ENCODE results near the gene CRISP3.

DNA sequence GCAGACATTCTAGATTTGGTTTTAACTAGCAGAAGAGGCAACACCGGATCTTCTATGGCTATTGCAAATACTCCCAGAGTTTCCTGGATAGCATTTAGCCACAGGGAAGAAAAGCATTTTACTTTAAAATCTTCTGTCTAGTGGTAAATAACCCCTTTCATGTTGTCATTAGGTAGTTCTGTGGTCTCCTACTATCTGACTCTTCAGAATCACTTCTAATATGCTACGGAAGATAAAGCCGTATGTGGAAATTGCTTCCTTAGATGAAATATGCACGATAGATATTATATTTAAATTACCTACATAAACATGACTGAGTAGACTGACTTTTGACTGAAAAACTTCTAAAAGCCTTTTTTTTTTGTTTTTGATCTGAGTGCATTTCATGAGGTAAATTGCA is 759 bp downstream of the CRISP3 start:
- TF ChIP-seq, protein P1, sequence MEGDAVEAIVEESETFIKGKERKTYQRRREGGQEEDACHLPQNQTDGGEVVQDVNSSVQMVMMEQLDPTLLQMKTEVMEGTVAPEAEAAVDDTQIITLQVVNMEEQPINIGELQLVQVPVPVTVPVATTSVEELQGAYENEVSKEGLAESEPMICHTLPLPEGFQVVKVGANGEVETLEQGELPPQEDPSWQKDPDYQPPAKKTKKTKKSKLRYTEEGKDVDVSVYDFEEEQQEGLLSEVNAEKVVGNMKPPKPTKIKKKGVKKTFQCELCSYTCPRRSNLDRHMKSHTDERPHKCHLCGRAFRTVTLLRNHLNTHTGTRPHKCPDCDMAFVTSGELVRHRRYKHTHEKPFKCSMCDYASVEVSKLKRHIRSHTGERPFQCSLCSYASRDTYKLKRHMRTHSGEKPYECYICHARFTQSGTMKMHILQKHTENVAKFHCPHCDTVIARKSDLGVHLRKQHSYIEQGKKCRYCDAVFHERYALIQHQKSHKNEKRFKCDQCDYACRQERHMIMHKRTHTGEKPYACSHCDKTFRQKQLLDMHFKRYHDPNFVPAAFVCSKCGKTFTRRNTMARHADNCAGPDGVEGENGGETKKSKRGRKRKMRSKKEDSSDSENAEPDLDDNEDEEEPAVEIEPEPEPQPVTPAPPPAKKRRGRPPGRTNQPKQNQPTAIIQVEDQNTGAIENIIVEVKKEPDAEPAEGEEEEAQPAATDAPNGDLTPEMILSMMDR (IDR thresholded peaks at IDR 0.05) = no peak
- TF ChIP-seq POLR2A (IDR thresholded peaks at IDR 0.05) (no peak), POLR2AphosphoS5 (IDR thresholded peaks at IDR 0.05) (no peak), EP300 (IDR thresholded peaks at IDR 0.05) (no peak)

All from stomach (tissue), 4 donors.